ENCODE results near the gene DNM3. TPM values are rescaled to one million over a fixed set of nuclear protein-coding genes. Genes with fewer than 3 reads are reported as not detected.

Gene DNM3
- total and polyA plus RNA-seq, 4 donors: 2.1 to 16.3 (median 5.6) TPM

DNA sequence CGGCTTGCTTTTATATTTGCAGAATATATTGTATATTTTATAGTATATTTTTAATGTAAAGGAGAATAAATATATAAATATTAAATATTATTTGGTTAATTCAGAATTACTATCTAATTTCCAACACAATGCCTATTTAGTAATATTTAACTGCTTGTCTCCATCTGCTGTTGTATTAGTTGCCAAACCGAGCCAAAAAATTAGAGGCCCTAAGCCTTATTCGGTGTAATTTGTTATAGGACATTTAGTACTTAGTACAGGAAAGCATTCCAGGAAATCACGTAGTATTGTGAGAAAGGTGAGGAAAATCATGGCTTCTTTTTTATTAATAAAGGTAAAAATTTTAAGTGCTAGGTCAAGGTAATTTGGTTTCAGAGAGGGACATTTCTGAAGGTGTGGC, 93.8 kb downstream of the DNM3 start:
- DNase-seq: no peak
- H3K4me3 ChIP-seq: no peak overlapping the region
- peaks cover 0 to 3% (median 0%) of the 10 kb centered on the region in 5 donors for H3K4me1 ChIP-seq (ENCODE audit: control insufficient read depth in 5 of 5, insufficient read depth in 5 of 5, low read length in 5 of 5)
- no peaks in the 10 kb centered on the region for H3K36me3 ChIP-seq (ENCODE audit: control insufficient read depth in 4 of 4, insufficient read depth in 4 of 4, low read length in 4 of 4)
- no peak overlapping the region for H3K27ac ChIP-seq (ENCODE audit: low read depth in 1 of 2, low read length in 1 of 2)
- H3K9me3 ChIP-seq (ENCODE audit: control insufficient read depth in 4 of 4, insufficient read depth in 3 of 4, low read length in 3 of 4): no peaks in the 10 kb centered on the region
- H3K9ac ChIP-seq (ENCODE audit: insufficient read depth in 1 of 2, low read length in 2 of 2): no peak overlapping the region
- 96 to 99% methylated on average over 4 of the region's 4 CpGs for WGBS, 2 donors
- TF ChIP-seq CTCF (IDR thresholded peaks at IDR 0.05; ENCODE audit: control extremely low read depth, extremely low read depth): no peak
- ATAC-seq (ENCODE audit: insufficient read depth, low FRiP score): no peak
- H3K27me3 ChIP-seq (ENCODE audit: control insufficient read depth in 3 of 3, insufficient read depth in 3 of 3, low read length in 2 of 3): no peaks in the 10 kb centered on the region

- Histone ChIP-seq H3K9me3 (ENCODE audit: control insufficient read depth in 4 of 4, insufficient read depth in 3 of 4, low read length in 3 of 4) (no peaks in the 10 kb centered on the region), H3K36me3 (ENCODE audit: control insufficient read depth in 4 of 4, insufficient read depth in 4 of 4, low read length in 4 of 4) (no peaks in the 10 kb centered on the region)
- WGBS, 2 donors: 94 to 95% methylated on average over 1 of the region's 1 CpG
Observed at GRCh38 chr1:171935664-171936063, 94.4 kb downstream of the DNM3 start.

GRCh38 chr1:171937938-171938337, 96.6 kb downstream of the DNM3 start:
- TF ChIP-seq CTCF (IDR thresholded peaks at IDR 0.05; ENCODE audit: control extremely low read depth, extremely low read depth): no peak
- WGBS, 2 donors: 73 to 76% methylated on average over 1 of the region's 1 CpG
- H3K27me3 ChIP-seq (ENCODE audit: control insufficient read depth in 3 of 3, insufficient read depth in 3 of 3, low read length in 2 of 3): no peaks in the 10 kb centered on the region
- H3K27ac ChIP-seq (ENCODE audit: low read depth in 1 of 2, low read length in 1 of 2): no peak overlapping the region
- H3K36me3 ChIP-seq (ENCODE audit: control insufficient read depth in 4 of 4, insufficient read depth in 4 of 4, low read length in 4 of 4): no peaks in the 10 kb centered on the region
- peaks cover 0 to 3% (median 0%) of the 10 kb centered on the region in 5 donors for H3K4me1 ChIP-seq (ENCODE audit: control insufficient read depth in 5 of 5, insufficient read depth in 5 of 5, low read length in 5 of 5)
- H3K9me3 ChIP-seq (ENCODE audit: control insufficient read depth in 4 of 4, insufficient read depth in 3 of 4, low read length in 3 of 4): no peaks in the 10 kb centered on the region
- H3K4me3 ChIP-seq: no peak overlapping the region
- no peak overlapping the region for H3K9ac ChIP-seq (ENCODE audit: insufficient read depth in 1 of 2, low read length in 2 of 2)
- ATAC-seq (ENCODE audit: insufficient read depth, low FRiP score): no peak
- no peak for DNase-seq

More at GRCh38 chr1:171935664-171936063, 94.4 kb downstream of the DNM3 start:
- peaks cover 0 to 3% (median 0%) of the 10 kb centered on the region in 5 donors for H3K4me1 ChIP-seq (ENCODE audit: control insufficient read depth in 5 of 5, insufficient read depth in 5 of 5, low read length in 5 of 5)
- H3K4me3 ChIP-seq: no peak overlapping the region
- ATAC-seq (ENCODE audit: insufficient read depth, low FRiP score) (no peak), DNase-seq (no peak)
- no peak overlapping the region for H3K9ac ChIP-seq (ENCODE audit: insufficient read depth in 1 of 2, low read length in 2 of 2)
- no peaks in the 10 kb centered on the region for H3K27me3 ChIP-seq (ENCODE audit: control insufficient read depth in 3 of 3, insufficient read depth in 3 of 3, low read length in 2 of 3)
- H3K27ac ChIP-seq (ENCODE audit: low read depth in 1 of 2, low read length in 1 of 2): no peak overlapping the region
- no peak for TF ChIP-seq CTCF (IDR thresholded peaks at IDR 0.05; ENCODE audit: control extremely low read depth, extremely low read depth)

DNA sequence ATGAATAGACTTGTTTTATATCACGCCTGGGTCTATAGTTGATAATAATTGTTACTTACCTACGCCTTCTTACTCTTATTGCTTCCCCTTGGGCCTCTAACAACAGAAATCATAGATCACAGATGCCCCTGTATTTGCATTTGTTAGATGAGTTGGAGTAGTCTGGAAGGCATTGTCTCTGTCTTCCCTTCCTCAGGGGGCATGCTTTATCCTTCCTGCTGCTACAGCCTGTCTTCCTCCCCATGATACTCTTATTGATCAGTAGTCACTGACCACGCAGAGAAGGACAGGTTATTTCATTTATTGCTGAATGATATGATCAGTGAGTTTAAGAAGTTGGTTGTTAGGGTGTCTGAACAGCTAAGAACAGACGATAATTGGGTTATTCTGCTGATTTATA, 98.4 kb downstream of the DNM3 start:
- no peak for DNase-seq
- H3K9me3 ChIP-seq (ENCODE audit: control insufficient read depth in 4 of 4, insufficient read depth in 3 of 4, low read length in 3 of 4): no peaks in the 10 kb centered on the region
- WGBS, 2 donors: 77 to 91% methylated on average over 4 of the region's 4 CpGs
- H3K27me3 ChIP-seq (ENCODE audit: control insufficient read depth in 3 of 3, insufficient read depth in 3 of 3, low read length in 2 of 3): no peaks in the 10 kb centered on the region
- H3K27ac ChIP-seq (ENCODE audit: low read depth in 1 of 2, low read length in 1 of 2): no peak overlapping the region
- no peak overlapping the region for H3K4me3 ChIP-seq
- H3K36me3 ChIP-seq (ENCODE audit: control insufficient read depth in 4 of 4, insufficient read depth in 4 of 4, low read length in 4 of 4): no peaks in the 10 kb centered on the region
- TF ChIP-seq CTCF (IDR thresholded peaks at IDR 0.05; ENCODE audit: control extremely low read depth, extremely low read depth): no peak
- H3K4me1 ChIP-seq (ENCODE audit: control insufficient read depth in 5 of 5, insufficient read depth in 5 of 5, low read length in 5 of 5): peaks cover 0 to 1% (median 0%) of the 10 kb centered on the region in 5 donors
- H3K9ac ChIP-seq (ENCODE audit: insufficient read depth in 1 of 2, low read length in 2 of 2): no peak overlapping the region
- ATAC-seq (ENCODE audit: insufficient read depth, low FRiP score): no peak

Data from lung (tissue), 12 donors.